Subcutaneous abdominal adipose tissue (tissue), 5 donors: ENCODE results near the gene SDHD.

ENCODE experiments used
- H3K27ac ChIP-seq: one replicate; pipeline ENCODE4 v1.7.0; 2013; ENCODE audit warnings: low read depth, mild to moderate bottlenecking, inconsistent platforms, low read length, moderate library complexity
- H3K27me3 ChIP-seq, 5 donors: one replicate each; pipeline ENCODE4 v1.7.0; 2013; ENCODE audit warnings: low read length in 5 of 5, inconsistent platforms in 1 of 5; ENCODE audit not compliant: control insufficient read depth in 5 of 5, insufficient read depth in 4 of 5
- H3K36me3 ChIP-seq, 5 donors: one replicate each; pipeline ENCODE4 v1.7.0; 2013; ENCODE audit warnings: low read length in 5 of 5; ENCODE audit not compliant: control insufficient read depth in 5 of 5, insufficient read depth in 5 of 5
- H3K4me1 ChIP-seq, 5 donors: one replicate each; pipeline ENCODE4 v1.7.0; 2013; ENCODE audit warnings: low read length in 5 of 5, mild to moderate bottlenecking in 3 of 5, moderate library complexity in 1 of 5; ENCODE audit not compliant: control insufficient read depth in 5 of 5, insufficient read depth in 5 of 5
- H3K4me3 ChIP-seq, 5 donors: one replicate each; pipeline ENCODE4 v1.7.0; 2013; ENCODE audit warnings: low read length in 5 of 5, low read depth in 1 of 5
- H3K9ac ChIP-seq, 5 donors: one replicate each; pipeline ENCODE4 v1.7.0; 2013; ENCODE audit warnings: low read length in 5 of 5, mild to moderate bottlenecking in 4 of 5, moderate library complexity in 3 of 5
- H3K9me3 ChIP-seq, 5 donors: one replicate each; pipeline ENCODE4 v1.7.0; 2013; ENCODE audit warnings: low read length in 5 of 5; ENCODE audit not compliant: control insufficient read depth in 5 of 5
- donor health status: healthy.
- donor health status: healthy.
- donor health status: healthy.
- donor health status: healthy.
- donor health status: healthy.

SDHD gene

DNA sequence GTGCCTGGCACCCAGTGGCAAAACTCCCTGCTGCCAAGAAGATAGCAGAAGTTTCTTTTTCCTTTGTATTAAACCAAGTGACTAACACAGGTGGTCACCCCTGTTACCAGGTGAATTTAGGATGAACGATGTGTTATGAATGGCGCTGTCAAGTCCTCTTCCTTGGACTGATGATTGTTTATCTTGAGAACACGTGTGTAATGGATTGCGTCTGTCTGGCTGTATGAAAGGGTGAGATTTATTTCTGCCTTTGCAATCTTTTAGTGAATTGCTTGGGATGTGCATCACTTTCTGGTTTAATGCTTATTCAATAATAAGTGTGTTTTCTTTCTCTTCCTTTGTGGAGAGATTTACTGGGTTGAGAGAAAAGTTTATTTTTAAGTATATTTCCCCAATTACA, 36.5 kb downstream of the SDHD start:
- Histone ChIP-seq H3K9me3 (no peaks in the 10 kb centered on the region), H3K36me3 (no peaks in the 10 kb centered on the region), H3K27me3 (no peaks in the 10 kb centered on the region), H3K9ac (no peak overlapping the region), H3K4me1 (peaks cover 0 to 4% (median 0%) of the 10 kb centered on the region in 5 donors), H3K4me3 (no peak overlapping the region), H3K27ac (no peak overlapping the region)

DNA sequence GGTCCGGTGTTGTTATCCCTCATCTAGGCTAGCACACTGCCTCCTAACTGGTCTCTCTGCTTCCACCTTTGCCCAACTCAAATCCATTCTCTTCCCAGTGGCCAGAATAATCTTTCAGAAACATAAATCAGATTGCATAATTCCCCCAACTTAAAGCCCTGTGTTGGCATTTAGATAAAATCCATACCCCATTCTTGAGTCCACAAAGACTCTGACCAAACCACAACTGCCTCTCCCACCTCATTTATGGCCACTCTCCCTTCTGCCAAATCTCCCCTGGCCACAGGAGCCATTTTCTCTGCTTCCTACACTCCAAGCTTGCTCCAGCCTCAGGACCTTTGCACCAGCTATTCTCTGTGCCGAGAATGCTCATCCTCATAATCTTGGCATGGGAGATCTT, 40.4 kb downstream of the SDHD start:
- H3K9ac ChIP-seq, result no peak overlapping the region
- no peaks in the 10 kb centered on the region for H3K36me3 ChIP-seq
- no peak overlapping the region for H3K4me3 ChIP-seq
- H3K27me3 ChIP-seq, result no peaks in the 10 kb centered on the region
- peaks cover 0 to 8% (median 0%) of the 10 kb centered on the region in 5 donors for H3K4me1 ChIP-seq
- H3K9me3 ChIP-seq, result no peaks in the 10 kb centered on the region
- H3K27ac ChIP-seq, result no peak overlapping the region

DNA sequence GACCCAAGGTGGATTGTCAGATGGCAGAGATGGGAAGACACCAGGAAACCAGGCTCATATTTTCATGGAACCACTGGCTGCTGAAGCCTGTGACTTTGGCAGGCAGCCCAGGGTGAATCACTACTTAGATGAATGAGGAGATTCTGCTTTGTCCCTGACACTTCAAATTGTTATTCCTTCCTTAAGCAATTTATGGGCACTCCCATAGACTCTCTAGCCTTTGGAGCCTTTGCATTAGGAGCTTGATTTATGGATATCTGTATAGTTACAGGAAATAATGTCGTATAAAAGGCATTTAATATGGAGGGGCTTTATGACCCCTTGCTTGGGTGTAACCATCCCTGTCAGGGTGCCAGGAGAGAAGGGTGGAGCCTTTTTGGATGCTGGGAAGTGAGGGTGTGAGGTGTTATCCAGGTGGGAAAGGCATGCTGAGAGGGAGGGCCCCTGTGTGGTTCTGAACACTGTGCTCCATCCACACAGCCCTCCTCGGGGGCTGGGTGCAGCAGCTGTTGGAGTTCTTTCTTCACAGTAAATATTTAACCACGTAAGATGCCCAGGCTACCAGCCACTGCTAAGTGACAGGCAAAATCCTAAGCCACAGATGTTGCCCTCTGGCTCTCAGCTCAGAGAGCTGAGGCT, 41.9 kb downstream of the SDHD start:
- no peak overlapping the region for H3K4me3 ChIP-seq
- H3K9me3 ChIP-seq, result no peaks in the 10 kb centered on the region
- H3K9ac ChIP-seq, result no peak overlapping the region
- H3K4me1 ChIP-seq, result peaks cover 0 to 8% (median 0%) of the 10 kb centered on the region in 5 donors
- H3K36me3 ChIP-seq, result no peaks in the 10 kb centered on the region
- H3K27ac ChIP-seq, result no peak overlapping the region
- H3K27me3 ChIP-seq, result no peaks in the 10 kb centered on the region

DNA sequence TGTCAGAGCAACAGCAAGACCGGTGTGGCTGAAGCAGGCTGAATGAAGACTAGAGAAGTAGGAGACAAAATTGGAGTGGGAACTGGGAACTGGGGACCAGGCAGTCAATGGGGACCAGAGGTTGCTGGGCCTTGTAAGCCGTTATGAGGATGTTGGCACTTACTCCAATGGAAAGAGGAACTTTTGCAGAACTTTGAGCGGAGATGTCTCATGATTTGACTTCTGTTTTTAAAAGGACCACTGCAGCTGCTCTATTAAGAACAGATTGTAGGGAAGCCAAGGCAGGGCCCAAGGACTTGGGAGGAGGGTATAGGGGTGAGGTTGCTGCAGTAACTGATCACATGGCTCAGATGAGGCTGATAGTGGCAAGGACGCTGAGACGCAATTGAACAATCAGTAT, 43.0 kb downstream of the SDHD start:
- peaks cover 0 to 8% (median 0%) of the 10 kb centered on the region in 5 donors for H3K4me1 ChIP-seq
- no peak overlapping the region for H3K9ac ChIP-seq
- no peaks in the 10 kb centered on the region for H3K9me3 ChIP-seq
- no peaks in the 10 kb centered on the region for H3K36me3 ChIP-seq
- H3K4me3 ChIP-seq, result no peak overlapping the region
- H3K27ac ChIP-seq, result no peak overlapping the region
- no peaks in the 10 kb centered on the region for H3K27me3 ChIP-seq

DNA sequence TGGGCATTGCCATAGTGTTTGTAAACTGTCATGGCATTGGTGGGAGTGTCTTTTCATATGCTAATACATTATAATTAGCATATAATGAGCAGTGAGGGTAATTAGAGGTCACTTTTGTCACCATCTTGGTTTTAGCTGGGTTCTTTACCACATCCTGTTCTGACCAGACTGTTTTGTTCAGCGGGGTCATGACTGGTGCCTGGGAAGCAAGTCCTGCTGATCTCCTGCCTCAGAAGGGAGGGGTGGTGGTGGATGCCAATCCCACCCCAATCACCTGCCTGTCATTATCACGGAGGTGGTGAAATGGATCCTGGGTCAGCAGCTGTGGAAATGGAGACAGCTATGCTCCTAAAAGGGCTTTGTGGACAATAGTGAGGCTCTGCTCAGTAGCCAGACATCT, 46.1 kb downstream of the SDHD start:
- Histone ChIP-seq H3K36me3 (no peaks in the 10 kb centered on the region), H3K4me1 (peaks cover 0 to 8% (median 0%) of the 10 kb centered on the region in 5 donors), H3K4me3 (no peak overlapping the region), H3K27ac (no peak overlapping the region), H3K9ac (no peak overlapping the region), H3K9me3 (no peaks in the 10 kb centered on the region), H3K27me3 (no peaks in the 10 kb centered on the region)

DNA sequence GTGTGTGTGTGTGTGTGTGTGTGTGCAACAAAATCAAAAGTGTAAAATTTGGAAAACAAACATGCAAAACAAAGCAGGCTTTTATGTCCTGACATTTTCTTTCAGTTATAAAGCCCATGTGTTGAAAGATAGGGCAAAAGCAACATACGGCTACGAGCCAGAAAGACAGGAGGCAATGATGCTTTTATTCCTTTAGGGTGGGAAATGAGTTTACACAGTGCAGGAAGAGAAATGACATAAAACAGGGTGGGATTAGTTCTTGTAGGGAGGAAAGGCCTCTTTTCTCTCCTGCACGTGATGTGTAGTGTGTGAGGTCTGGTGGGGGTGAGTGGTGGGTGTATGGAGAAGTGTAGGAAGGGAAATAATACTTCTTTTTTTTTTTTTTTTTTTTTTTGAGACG, 47.8 kb downstream of the SDHD start:
- no peak overlapping the region for H3K9ac ChIP-seq
- no peaks in the 10 kb centered on the region for H3K9me3 ChIP-seq
- no peaks in the 10 kb centered on the region for H3K36me3 ChIP-seq
- no peak overlapping the region for H3K27ac ChIP-seq
- H3K4me3 ChIP-seq, result no peak overlapping the region
- no peaks in the 10 kb centered on the region for H3K4me1 ChIP-seq
- H3K27me3 ChIP-seq, result no peaks in the 10 kb centered on the region

DNA sequence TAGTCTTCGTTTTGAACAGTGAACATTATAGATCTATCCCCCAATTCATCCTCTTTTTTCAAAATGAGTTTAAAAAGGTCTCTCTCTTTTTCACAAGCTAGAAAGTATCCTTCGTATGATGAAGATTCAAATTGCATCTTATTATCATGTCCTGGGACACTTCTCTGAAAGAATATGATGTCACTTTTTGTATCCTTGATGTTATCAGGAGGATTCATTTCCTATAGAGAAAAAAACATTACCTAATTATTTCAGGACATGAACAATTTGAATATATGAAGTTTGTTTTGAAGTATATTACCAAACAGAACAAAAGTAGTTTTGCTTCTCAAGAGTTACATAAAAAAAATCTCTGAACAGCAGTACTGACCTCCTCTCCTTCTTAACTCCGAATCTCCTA, 56.9 kb downstream of the SDHD start:
- H3K27me3 ChIP-seq, result no peaks in the 10 kb centered on the region
- no peak overlapping the region for H3K9ac ChIP-seq
- H3K4me1 ChIP-seq, result no peaks in the 10 kb centered on the region
- peaks cover 0 to 8% (median 0%) of the 10 kb centered on the region in 5 donors for H3K36me3 ChIP-seq
- no peak overlapping the region for H3K4me3 ChIP-seq
- peaks cover 0 to 6% (median 0%) of the 10 kb centered on the region in 5 donors for H3K9me3 ChIP-seq
- H3K27ac ChIP-seq, result no peak overlapping the region
